Mesenchymal stem cell (in vitro differentiated cells and primary cell): ENCODE data around the gene RUNX1.

Experiments
- DNase-seq: peaks from one replicate; pipeline ENCODE4 v3.0.0-alpha.2; 2013
- H2AFZ ChIP-seq: one replicate; pipeline ENCODE4 v1.6.1; 2013; ENCODE audit warnings: low read depth, mild to moderate bottlenecking, control low read depth, inconsistent platforms, low read length, moderate library complexity
- H2AK5ac ChIP-seq: 2 replicates; pipeline ENCODE4 v1.6.1; 2013; ENCODE audit warnings: low read length, moderate library complexity, mild to moderate bottlenecking, inconsistent platforms; ENCODE audit not compliant: severe bottlenecking
- H2BK120ac ChIP-seq: one replicate; pipeline ENCODE4 v1.6.1; 2013; ENCODE audit warnings: low read depth, mild to moderate bottlenecking, inconsistent platforms, low read length, moderate library complexity
- H2BK12ac ChIP-seq, 2 experiments: one replicate each; pipeline ENCODE4 v1.6.1; 2013; ENCODE audit warnings: inconsistent platforms in 2 of 2, low read length in 2 of 2, mild to moderate bottlenecking in 2 of 2, moderate library complexity in 2 of 2, control low read depth in 1 of 2
- H2BK15ac ChIP-seq: one replicate; pipeline ENCODE4 v1.6.1; 2013; ENCODE audit warnings: mild to moderate bottlenecking, low read depth, inconsistent platforms; ENCODE audit not compliant: poor library complexity, severe bottlenecking
- H2BK5ac ChIP-seq: 2 replicates; pipeline ENCODE4 v1.6.1; 2013; ENCODE audit warnings: low read depth, mild to moderate bottlenecking, low read length, control low read depth, inconsistent platforms; ENCODE audit not compliant: poor library complexity, severe bottlenecking
- H3K14ac ChIP-seq, 2 experiments: one replicate each; pipeline ENCODE4 v1.6.1; 2013; ENCODE audit warnings: inconsistent platforms in 2 of 2, low read length in 2 of 2, control low read depth in 1 of 2, mild to moderate bottlenecking in 1 of 2, moderate library complexity in 1 of 2
- H3K18ac ChIP-seq, 2 experiments: one replicate each; pipeline ENCODE4 v1.6.1; 2013; ENCODE audit warnings: inconsistent platforms in 2 of 2, low read length in 2 of 2, control low read depth in 1 of 2, low read depth in 1 of 2, mild to moderate bottlenecking in 1 of 2
- H3K23ac ChIP-seq, 2 experiments: one replicate each; pipeline ENCODE4 v1.6.1; 2013; ENCODE audit warnings: inconsistent platforms in 2 of 2, low read length in 2 of 2, mild to moderate bottlenecking in 2 of 2, moderate library complexity in 2 of 2, control low read depth in 1 of 2
- H3K27ac ChIP-seq: 2 replicates; pipeline ENCODE4 v1.5.1; 2013; ENCODE audit warnings: mild to moderate bottlenecking, moderate library complexity, low read length, control low read depth, inconsistent platforms; ENCODE audit not compliant: poor library complexity, severe bottlenecking
- H3K27me3 ChIP-seq, 2 experiments: 2 replicates each; pipeline versions ENCODE4 v1.6.1 to v1.7.0; 2013; ENCODE audit warnings: low read length in 2 of 2, mild to moderate bottlenecking in 2 of 2, moderate library complexity in 2 of 2, control low read depth in 1 of 2, inconsistent platforms in 1 of 2; ENCODE audit not compliant: control insufficient read depth in 1 of 2, insufficient read depth in 1 of 2
- H3K36me3 ChIP-seq, 2 experiments: 2 replicates each; pipeline versions ENCODE4 v1.6.1 to v1.7.0; 2013; ENCODE audit warnings: low read length in 2 of 2, control low read depth in 1 of 2, inconsistent platforms in 1 of 2, low read depth in 1 of 2, mild to moderate bottlenecking in 1 of 2; ENCODE audit not compliant: insufficient read depth in 2 of 2, control insufficient read depth in 1 of 2
- H3K4ac ChIP-seq, 2 experiments: one replicate each; pipeline ENCODE4 v1.6.1; 2013; ENCODE audit warnings: inconsistent platforms in 2 of 2, low read length in 2 of 2, mild to moderate bottlenecking in 2 of 2, moderate library complexity in 2 of 2, control low read depth in 1 of 2, low read depth in 1 of 2
- H3K4me1 ChIP-seq: 2 replicates; pipeline ENCODE4 v1.6.1; 2013; ENCODE audit warnings: low read depth, low read length, control low read depth; ENCODE audit not compliant: control insufficient read depth, insufficient read depth
- H3K4me2 ChIP-seq: 2 replicates; pipeline ENCODE4 v1.6.1; 2013; ENCODE audit warnings: low read length, mild to moderate bottlenecking, inconsistent platforms; ENCODE audit not compliant: poor library complexity, severe bottlenecking
- H3K4me3 ChIP-seq, 2 experiments: 2 replicates each; pipeline versions ENCODE4 v1.5.1 to v1.7.0; 2013; ENCODE audit warnings: low read length in 2 of 2, mild to moderate bottlenecking in 2 of 2, control low read depth in 1 of 2, low read depth in 1 of 2; ENCODE audit not compliant: insufficient read depth in 1 of 2
- H3K79me1 ChIP-seq: replicated peaks from 2 replicates; pipeline ENCODE4 v1.6.1; 2013; ENCODE audit warnings: mild to moderate bottlenecking, control low read depth, low read length, inconsistent platforms; ENCODE audit not compliant: poor library complexity, severe bottlenecking
- H3K9ac ChIP-seq: 2 replicates; pipeline ENCODE4 v1.7.0; 2013; ENCODE audit warnings: mild to moderate bottlenecking, low read length, moderate library complexity
- H3K9me3 ChIP-seq: 2 replicates; pipeline ENCODE4 v1.7.0; 2013; ENCODE audit warnings: mild to moderate bottlenecking, low read length; ENCODE audit not compliant: control insufficient read depth
- H4K8ac ChIP-seq: one replicate; pipeline ENCODE4 v1.6.1; 2013; ENCODE audit warnings: inconsistent platforms, mild to moderate bottlenecking, low read length, moderate library complexity
- H4K91ac ChIP-seq: one replicate; pipeline ENCODE4 v1.6.1; 2013; ENCODE audit warnings: mild to moderate bottlenecking, low read length, inconsistent platforms
- WGBS: methylation state at CpG from one replicate; pipeline ENCODE4 v1.1.7; 2013; ENCODE audit warnings: mixed read lengths; 5-methylcytosine and 5-hydroxymethylcytosine counted together

RUNX1 gene

GRCh38 chr21:34865400-34866241 lies 183.5 kb downstream of the RUNX1 start:
- Histone ChIP-seq H3K18ac (peak overlapping the region in 1 of 2 experiments; percentile 81), H3K27ac (no peak overlapping the region), H3K9ac (no peak overlapping the region), H3K4ac (no peak overlapping the region), H3K23ac (no peak overlapping the region), H2AFZ (no peak overlapping the region), H3K36me3 (peaks cover 41 to 97% of the 10 kb centered on the region in 2 experiments), H3K9me3 (no peaks in the 10 kb centered on the region), H2BK12ac (peak overlapping the region in 1 of 2 experiments; percentile 12), H4K8ac (no peak overlapping the region), H4K91ac (no peak overlapping the region), H2BK5ac (no peak overlapping the region), H3K4me3 (no peak overlapping the region), H2BK120ac (no peak overlapping the region), H2BK15ac (no peak overlapping the region), H3K27me3 (no peaks in the 10 kb centered on the region), H3K4me2 (no peak overlapping the region), H3K79me1 (peaks cover 54% of the 10 kb centered on the region), H3K4me1 (peaks cover 15% of the 10 kb centered on the region), H2AK5ac (no peak overlapping the region), H3K14ac (no peak overlapping the region)
- 15% methylated on average over 20 of the region's 20 CpGs for WGBS
- DNase-seq = peak; percentile 92

- no peak overlapping the region for H3K27ac ChIP-seq
- H3K14ac ChIP-seq = peak overlapping the region in 1 of 2 experiments; percentile 4
- H3K4ac ChIP-seq = no peak overlapping the region
- DNase-seq = no peak
- peaks cover 35 to 96% of the 10 kb centered on the region in 2 experiments for H3K36me3 ChIP-seq
- H3K4me3 ChIP-seq = no peak overlapping the region
- H3K9me3 ChIP-seq = no peaks in the 10 kb centered on the region
- 74% methylated on average over 7 of the region's 8 CpGs for WGBS
- H3K4me1 ChIP-seq = peaks cover 15% of the 10 kb centered on the region
- no peak overlapping the region for H4K8ac ChIP-seq
- no peak overlapping the region for H2BK5ac ChIP-seq
- H3K79me1 ChIP-seq = peaks cover 47% of the 10 kb centered on the region
- no peak overlapping the region for H2BK15ac ChIP-seq
- H3K27me3 ChIP-seq = no peaks in the 10 kb centered on the region
- no peak overlapping the region for H3K4me2 ChIP-seq
- peak overlapping the region; percentile 23 for H3K9ac ChIP-seq
- no peak overlapping the region for H4K91ac ChIP-seq
- H2BK120ac ChIP-seq = no peak overlapping the region
- peak overlapping the region in 1 of 2 experiments; percentile 80 for H3K18ac ChIP-seq
- H2AK5ac ChIP-seq = peak overlapping the region; percentile 19
- no peak overlapping the region for H2AFZ ChIP-seq
- no peak overlapping the region for H2BK12ac ChIP-seq
- peak overlapping the region in 1 of 2 experiments; percentile 30 for H3K23ac ChIP-seq
These were observed 184.5 kb downstream of the RUNX1 start for GRCh38 chr21:34864370-34865149.

GRCh38 chr21:34862951-34863350 lies 186.2 kb downstream of the RUNX1 start:
- Histone ChIP-seq H2AFZ (no peak overlapping the region), H3K4ac (no peak overlapping the region), H3K27me3 (no peaks in the 10 kb centered on the region), H3K14ac (no peak overlapping the region), H2BK15ac (no peak overlapping the region), H3K9ac (no peak overlapping the region), H3K4me1 (peaks cover 15% of the 10 kb centered on the region), H3K23ac (no peak overlapping the region), H3K4me3 (no peak overlapping the region), H3K4me2 (no peak overlapping the region), H3K9me3 (no peaks in the 10 kb centered on the region), H2BK5ac (no peak overlapping the region), H3K36me3 (peaks cover 39 to 96% of the 10 kb centered on the region in 2 experiments), H2AK5ac (no peak overlapping the region), H4K8ac (no peak overlapping the region), H3K27ac (no peak overlapping the region), H4K91ac (no peak overlapping the region), H2BK12ac (no peak overlapping the region), H2BK120ac (no peak overlapping the region), H3K18ac (no peak overlapping the region), H3K79me1 (peaks cover 46% of the 10 kb centered on the region)
- WGBS = 97% methylated on average over 2 of the region's 3 CpGs
- DNase-seq = no peak

GRCh38 chr21:34861258-34861657 lies 187.8 kb downstream of the RUNX1 start:
- Histone ChIP-seq H3K18ac (no peak overlapping the region), H2BK120ac (no peak overlapping the region), H3K4ac (no peak overlapping the region), H2BK15ac (no peak overlapping the region), H3K79me1 (peaks cover 39% of the 10 kb centered on the region), H3K9me3 (no peaks in the 10 kb centered on the region), H3K4me3 (no peak overlapping the region), H3K4me2 (no peak overlapping the region), H3K36me3 (peaks cover 37 to 98% of the 10 kb centered on the region in 2 experiments), H2AFZ (no peak overlapping the region), H3K27me3 (no peaks in the 10 kb centered on the region), H2BK5ac (no peak overlapping the region), H3K14ac (no peak overlapping the region), H2BK12ac (no peak overlapping the region), H2AK5ac (no peak overlapping the region), H4K8ac (no peak overlapping the region), H3K27ac (no peak overlapping the region), H4K91ac (no peak overlapping the region), H3K4me1 (peaks cover 15% of the 10 kb centered on the region), H3K23ac (no peak overlapping the region), H3K9ac (no peak overlapping the region)
- no peak for DNase-seq
- 99% methylated on average over 4 of the region's 4 CpGs for WGBS
